ENCODE measurements around the gene SOCS1.

GRCh38 chr16:11297492-11298142 is 41.6 kb upstream of the SOCS1 start:
- TF ChIP-seq CTCF (IDR thresholded peaks at IDR 0.05) (peak; percentile 35), EZH2 (IDR thresholded peaks at IDR 0.05; ENCODE audit: borderline replicate concordance, insufficient read depth, low read depth, low read length, poor library complexity, severe bottlenecking) (no peak)

All from B cell (primary cell).